Activated naive CD4-positive, alpha-beta T cell treated with anti-CD3 and anti-CD28 coated beads, Interleukin-2, amount 50 U/mL, for 72 hours (primary cell): ENCODE results near the gene C1orf198. TPM values are rescaled to one million over a fixed set of nuclear protein-coding genes. Genes with fewer than 3 reads are reported as not detected.

Source experiments
- ATAC-seq, 2 donors: fragments of 150-1000 bp; cut with Tn5 transposase; 2 replicates each; pipeline ENCODE4 v1.10.0; 2021; ENCODE audit warnings: mild to moderate bottlenecking in 2 of 2, moderate library complexity in 2 of 2
- DNase-seq, 2 donors: peaks; one replicate each; pipeline ENCODE4 v3.0.0; 2021 to 2022; ENCODE audit warnings: low spot score in 2 of 2
- H3K27ac Mint-ChIP-seq, 2 donors: one replicate each; pipeline ENCODE4 v1.8.0; 2022; ENCODE audit warnings: mild to moderate bottlenecking in 2 of 2, mixed read lengths in 2 of 2
- H3K36me3 Mint-ChIP-seq, 2 donors: one replicate each; pipeline ENCODE4 v1.8.0; 2022; ENCODE audit warnings: mixed read lengths in 2 of 2
- H3K9me3 Mint-ChIP-seq, 2 donors: one replicate each; pipeline ENCODE4 v1.8.0; 2022; ENCODE audit warnings: mixed read lengths in 2 of 2
- total RNA-seq, 2 donors: library from RNA; stranded (reverse); gene quantifications; one replicate each; pipeline ENCODE4 v1.2.3, GENCODE V29; 2022

C1orf198 gene, protein sequence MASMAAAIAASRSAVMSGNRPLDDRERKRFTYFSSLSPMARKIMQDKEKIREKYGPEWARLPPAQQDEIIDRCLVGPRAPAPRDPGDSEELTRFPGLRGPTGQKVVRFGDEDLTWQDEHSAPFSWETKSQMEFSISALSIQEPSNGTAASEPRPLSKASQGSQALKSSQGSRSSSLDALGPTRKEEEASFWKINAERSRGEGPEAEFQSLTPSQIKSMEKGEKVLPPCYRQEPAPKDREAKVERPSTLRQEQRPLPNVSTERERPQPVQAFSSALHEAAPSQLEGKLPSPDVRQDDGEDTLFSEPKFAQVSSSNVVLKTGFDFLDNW
- total RNA-seq: 1 to 10 TPM; 5.4 to 8.8 TPM

DNA sequence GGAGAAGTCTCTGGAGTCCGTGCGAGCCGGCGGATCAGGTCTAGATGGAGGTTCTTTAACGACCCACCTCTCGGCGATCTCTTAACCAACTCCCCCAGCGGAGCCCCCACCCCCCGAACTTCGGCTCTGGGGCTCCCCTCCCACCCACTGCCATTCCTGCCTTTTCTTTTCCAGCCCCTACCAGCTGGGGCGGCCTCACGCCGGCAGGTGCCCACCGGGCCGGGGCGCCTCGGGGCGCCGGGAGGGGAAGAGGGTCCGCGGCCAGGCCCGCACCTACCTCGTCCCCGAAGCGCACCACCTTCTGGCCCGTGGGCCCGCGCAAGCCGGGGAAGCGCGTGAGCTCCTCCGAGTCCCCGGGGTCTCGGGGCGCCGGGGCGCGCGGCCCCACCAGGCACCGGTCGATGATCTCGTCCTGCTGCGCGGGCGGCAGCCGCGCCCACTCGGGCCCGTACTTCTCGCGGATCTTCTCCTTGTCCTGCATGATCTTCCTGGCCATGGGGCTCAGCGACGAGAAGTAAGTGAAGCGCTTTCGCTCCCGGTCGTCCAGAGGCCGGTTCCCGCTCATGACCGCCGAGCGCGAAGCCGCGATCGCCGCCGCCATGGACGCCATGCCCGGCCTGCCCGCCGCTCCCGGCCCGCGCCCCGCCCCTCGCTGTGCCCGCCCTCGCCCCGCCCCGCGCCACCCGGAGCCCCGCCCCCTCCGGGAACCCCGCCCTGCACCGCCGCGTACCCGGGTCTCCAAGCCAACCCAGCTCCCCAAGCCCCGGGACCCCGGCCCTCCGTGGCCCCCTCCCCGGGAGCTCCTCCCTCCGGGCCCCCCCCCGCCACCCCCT, at the start of gene C1orf198:
C1orf198 (minus strand) TSS at position 619 of the 833 bp plus-strand sequence; CDS start at position 610, 9 bp downstream.
- Mint-ChIP-seq H3K9me3 (no peaks in the 10 kb centered on the region), H3K27ac (peak within 1 kb of the TSS; percentile 73 to 82), H3K36me3 (no peaks in the 10 kb centered on the region)
- DNase-seq (peak; percentile 75 to 76), ATAC-seq (peak; percentile 91 to 93)

DNA sequence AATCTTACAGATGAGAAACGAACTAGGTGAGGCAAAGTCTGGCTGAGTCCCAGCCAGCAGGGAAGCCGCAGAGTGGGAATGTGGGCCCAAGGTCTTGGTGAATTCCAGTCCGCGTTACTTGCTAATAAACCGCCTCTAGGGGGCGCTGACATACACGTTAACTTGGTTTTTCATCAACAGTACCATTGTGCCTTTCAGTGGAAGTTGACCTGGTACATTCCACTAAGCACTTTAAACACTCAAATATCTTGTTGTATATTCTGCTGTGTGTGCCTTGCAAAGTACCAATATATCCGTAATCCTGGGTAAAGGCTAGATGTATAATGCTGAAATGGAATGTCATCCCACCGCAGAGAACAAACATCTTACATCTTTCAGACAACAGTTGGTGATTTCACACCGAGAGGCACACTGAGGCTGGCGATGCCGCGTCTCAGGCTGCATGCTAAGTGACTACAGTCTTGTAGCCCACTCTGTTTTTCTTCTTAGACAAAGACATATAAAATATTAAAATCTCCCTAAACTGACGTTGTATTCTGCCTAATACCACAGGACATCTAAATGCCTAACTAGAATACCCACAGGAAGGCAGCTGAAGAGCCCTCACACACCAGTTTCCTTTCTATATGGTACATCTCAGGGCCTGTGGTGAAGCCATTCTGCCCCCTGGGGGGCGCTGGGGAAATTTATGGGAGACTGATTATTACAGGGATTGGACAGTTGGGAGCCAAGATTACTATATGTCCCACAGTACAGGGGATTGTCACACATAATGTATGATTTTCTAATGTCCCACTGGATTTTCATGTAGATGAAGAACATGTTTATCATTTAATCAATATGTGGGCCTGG, 49.2 kb upstream of the C1orf198 start:
- Mint-ChIP-seq H3K36me3 (peaks cover 0 to 5% of the 10 kb centered on the region in 2 donors), H3K27ac (peak overlapping the region in 1 of 2 donors; percentile 19), H3K9me3 (no peaks in the 10 kb centered on the region)
- peak; percentile 51 to 84 for ATAC-seq
- DNase-seq: peak in 1 of 2 donors; percentile 70

DNA sequence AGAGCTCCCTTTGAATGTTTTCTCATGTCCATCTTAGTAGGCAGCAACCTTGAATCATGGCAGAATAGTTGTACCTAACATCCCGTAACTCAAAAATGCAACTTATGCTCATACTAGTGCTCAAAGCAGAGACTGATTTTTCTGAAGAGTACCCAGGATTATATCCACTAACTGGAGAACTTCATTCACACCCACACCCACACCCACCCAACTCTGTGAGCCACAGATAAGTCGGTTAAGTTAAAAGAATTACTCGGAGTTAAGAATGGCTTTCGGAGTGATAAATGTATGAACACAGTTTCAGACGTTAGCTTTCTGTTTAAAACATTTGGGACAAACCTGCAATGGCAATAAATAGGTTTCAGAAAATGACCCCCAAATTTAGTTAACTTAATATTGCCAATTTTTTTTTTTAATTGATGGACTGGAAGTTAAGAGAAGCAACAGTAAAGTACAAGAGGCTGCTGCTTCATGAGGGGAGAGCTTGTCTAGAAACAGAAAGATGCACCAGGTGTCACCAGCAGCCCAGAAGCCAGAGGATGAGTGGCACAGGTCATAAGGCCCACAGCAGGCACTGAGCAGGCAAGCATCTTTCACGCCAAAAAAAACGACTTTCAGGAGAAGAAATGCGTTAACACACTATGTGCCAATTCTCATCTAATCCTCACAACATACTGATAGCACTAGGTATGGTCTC, 48.4 kb upstream of the C1orf198 start:
- ATAC-seq: no peak
- no peak for DNase-seq
- Mint-ChIP-seq H3K27ac (no peak overlapping the region), H3K36me3 (peaks cover 0 to 5% of the 10 kb centered on the region in 2 donors), H3K9me3 (no peaks in the 10 kb centered on the region)

GRCh38 chr1:230915078-230915477, 46.8 kb upstream of the C1orf198 start:
- ATAC-seq (peak in 1 of 2 donors; percentile 58), DNase-seq (no peak)
- Mint-ChIP-seq H3K9me3 (no peaks in the 10 kb centered on the region), H3K27ac (peak overlapping the region in 1 of 2 donors; percentile 79), H3K36me3 (peaks cover 0 to 8% of the 10 kb centered on the region in 2 donors)

GRCh38 chr1:230913496-230913895, 45.2 kb upstream of the C1orf198 start:
- no peak for DNase-seq
- Mint-ChIP-seq H3K27ac (peak overlapping the region in 1 of 2 donors; percentile 94), H3K9me3 (no peaks in the 10 kb centered on the region), H3K36me3 (peaks cover 0 to 12% of the 10 kb centered on the region in 2 donors)
- ATAC-seq: no peak

- DNase-seq (no peak), ATAC-seq (no peak)
- no peak overlapping the region for H3K27ac Mint-ChIP-seq
- no peaks in the 10 kb centered on the region for H3K9me3 Mint-ChIP-seq
- peaks cover 0 to 14% of the 10 kb centered on the region in 2 donors for H3K36me3 Mint-ChIP-seq
Measured at GRCh38 chr1:230910755-230911117, 42.4 kb upstream of the C1orf198 start.

DNA sequence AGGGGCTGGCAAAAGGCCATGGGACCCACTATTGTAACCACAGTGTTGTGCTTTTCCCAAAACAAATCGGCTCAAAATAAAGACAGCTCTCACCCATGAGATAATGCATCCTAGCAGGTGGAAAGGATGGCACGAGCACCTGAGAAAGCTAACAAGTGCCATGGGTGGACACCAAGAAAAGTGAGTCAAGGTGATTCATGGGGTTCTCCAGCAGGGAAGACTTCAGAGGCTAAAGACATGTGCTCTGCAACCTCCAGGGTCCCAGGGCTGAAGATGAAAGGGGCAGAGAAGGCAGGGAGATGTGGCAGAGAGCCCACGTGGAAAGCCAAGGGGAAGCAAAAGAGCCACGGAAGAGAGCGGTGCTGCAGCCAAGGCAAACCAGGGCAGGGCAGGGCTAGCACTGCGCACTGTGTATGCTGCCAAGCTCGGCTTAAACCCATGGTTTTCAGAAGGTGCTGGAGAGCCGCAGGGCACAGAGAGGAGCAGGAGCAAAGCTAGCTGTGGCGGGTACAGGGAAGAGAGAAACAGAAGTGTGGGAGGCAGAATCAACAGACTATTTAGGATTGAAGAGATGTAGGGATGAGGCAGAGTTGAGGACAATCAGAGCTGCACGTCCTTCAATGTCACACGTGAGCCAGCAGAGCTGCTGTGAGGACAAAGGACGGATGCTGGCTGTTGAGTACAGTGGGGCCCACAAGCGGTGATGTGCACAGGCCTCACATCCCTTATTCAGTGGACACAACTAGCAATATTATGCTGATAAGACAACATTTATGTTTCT, 41.8 kb upstream of the C1orf198 start:
- Mint-ChIP-seq H3K36me3 (peaks cover 0 to 16% of the 10 kb centered on the region in 2 donors), H3K27ac (peak overlapping the region in 1 of 2 donors; percentile 10), H3K9me3 (no peaks in the 10 kb centered on the region)
- ATAC-seq: no peak
- DNase-seq: no peak

GRCh38 chr1:230907472-230908205, 39.3 kb upstream of the C1orf198 start:
- H3K27ac Mint-ChIP-seq: no peak overlapping the region
- no peaks in the 10 kb centered on the region for H3K9me3 Mint-ChIP-seq
- DNase-seq (no peak), ATAC-seq (no peak)
- H3K36me3 Mint-ChIP-seq: peaks cover 0 to 11% of the 10 kb centered on the region in 2 donors

DNA sequence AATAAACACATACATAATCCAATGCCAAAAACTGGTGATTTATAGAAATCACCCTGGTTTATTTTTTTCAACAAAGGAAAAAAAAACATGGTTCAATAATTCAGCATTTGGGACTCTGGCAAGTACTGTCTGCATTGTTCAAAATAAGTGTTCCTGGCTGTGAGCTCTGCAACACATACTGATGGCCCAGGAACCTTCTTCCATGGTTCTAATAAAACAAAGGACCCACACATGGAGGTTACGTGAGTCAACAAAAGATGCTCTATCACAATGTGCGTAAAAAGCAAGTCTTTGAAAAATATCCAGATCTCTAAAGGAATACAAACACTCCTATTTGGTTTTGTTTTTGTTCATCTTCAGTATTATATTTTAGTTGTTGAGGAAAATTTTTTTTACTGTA, 37.9 kb upstream of the C1orf198 start:
- DNase-seq (no peak), ATAC-seq (no peak)
- Mint-ChIP-seq H3K36me3 (peaks cover 0 to 11% of the 10 kb centered on the region in 2 donors), H3K9me3 (no peaks in the 10 kb centered on the region), H3K27ac (peak overlapping the region in 1 of 2 donors; percentile 30)

DNA sequence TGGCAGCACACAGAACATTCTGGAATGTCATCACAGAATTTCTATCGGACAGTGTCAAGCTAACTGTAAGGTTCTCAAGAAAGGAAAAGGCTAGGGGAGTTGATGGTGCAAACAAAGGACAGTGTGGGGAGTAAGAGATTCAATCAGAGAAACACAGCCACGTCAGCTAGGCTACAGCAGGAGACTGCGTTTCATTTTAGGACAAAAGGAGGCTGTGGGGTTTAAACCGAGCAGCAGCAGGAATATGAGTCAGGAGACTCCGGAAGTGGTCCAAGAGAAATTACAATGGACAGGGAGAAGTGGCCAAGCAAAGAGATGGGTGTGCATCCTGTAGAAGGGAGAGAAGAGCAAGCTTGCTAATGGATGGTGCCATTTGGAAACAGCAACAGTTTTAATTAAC, 37.4 kb upstream of the C1orf198 start:
- no peak for DNase-seq
- Mint-ChIP-seq H3K27ac (peak overlapping the region in 1 of 2 donors; percentile 30), H3K9me3 (no peaks in the 10 kb centered on the region), H3K36me3 (peaks cover 0 to 11% of the 10 kb centered on the region in 2 donors)
- no peak for ATAC-seq

DNA sequence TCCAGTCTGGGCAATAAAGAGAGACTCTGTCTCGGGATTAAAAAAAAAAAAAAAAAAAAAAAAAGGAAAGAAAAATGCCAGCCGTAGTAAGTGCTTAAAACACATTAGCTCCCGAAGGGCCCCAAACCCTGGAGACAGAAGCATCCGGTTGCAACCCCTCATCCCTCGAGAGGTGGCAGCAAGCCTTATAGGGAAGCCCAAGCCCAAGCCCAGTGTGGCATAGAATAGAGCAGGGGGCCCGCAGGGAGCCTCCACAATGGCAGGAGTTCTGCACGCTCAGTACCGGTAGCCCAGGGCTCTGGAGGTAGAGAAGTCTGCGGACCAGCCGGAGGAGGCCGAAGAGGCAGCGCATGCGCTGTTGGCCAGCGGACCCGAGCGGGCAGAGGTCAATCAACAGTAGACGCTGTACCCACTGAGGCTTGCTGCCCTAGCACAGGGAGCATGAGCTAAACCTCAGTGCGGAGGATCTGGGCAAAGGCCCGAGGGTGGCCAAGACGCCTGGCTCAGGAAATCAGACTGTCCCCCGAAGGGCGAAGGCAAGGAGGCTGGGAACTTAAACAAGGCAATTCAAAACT, 34.1 kb upstream of the C1orf198 start:
- Mint-ChIP-seq H3K27ac (no peak overlapping the region), H3K9me3 (no peaks in the 10 kb centered on the region), H3K36me3 (peaks cover 0 to 5% of the 10 kb centered on the region in 2 donors)
- ATAC-seq: no peak
- DNase-seq: no peak

DNA sequence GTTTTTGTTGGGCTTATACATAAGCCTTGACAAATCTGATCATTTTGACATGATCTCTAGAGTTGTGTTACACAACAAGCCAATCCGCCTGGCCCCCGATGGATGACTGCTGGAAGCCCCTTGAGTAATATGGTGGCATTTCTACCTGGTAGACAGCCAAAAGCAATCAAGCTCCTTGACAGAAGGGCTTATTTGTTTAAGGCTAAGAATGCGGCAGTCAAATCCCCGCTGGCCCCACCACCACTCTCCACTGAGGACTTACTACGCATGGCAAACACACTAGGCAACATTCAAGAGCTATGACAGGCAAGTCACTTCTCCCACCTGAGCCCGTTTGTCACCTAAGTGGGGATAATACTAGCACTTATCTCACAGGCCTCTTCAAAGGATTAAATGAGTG, 33.4 kb upstream of the C1orf198 start:
- Mint-ChIP-seq H3K27ac (no peak overlapping the region), H3K36me3 (peaks cover 0 to 5% of the 10 kb centered on the region in 2 donors), H3K9me3 (no peaks in the 10 kb centered on the region)
- no peak for DNase-seq
- ATAC-seq: no peak

DNA sequence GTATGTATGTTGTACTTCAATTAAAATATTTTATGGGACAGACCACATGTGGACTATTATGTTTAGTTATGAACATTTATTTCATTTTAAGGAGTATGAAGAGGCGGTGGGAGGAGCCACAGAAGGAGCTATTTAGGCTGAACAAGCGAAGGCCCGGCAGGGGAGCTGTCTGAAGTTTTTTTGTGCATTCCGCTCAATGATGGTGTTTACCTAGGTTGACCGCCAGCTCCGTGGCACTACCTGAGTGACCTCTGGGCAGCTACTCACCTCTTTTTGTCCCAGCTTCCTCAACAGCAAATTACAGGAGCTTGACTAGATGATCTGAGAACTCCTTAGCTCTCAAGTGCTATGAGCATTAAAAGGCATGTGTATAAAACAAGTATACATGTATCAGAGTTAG, 32.7 kb upstream of the C1orf198 start:
- H3K36me3 Mint-ChIP-seq: peaks cover 0 to 5% of the 10 kb centered on the region in 2 donors
- no peaks in the 10 kb centered on the region for H3K9me3 Mint-ChIP-seq
- no peak overlapping the region for H3K27ac Mint-ChIP-seq
- ATAC-seq: no peak
- no peak for DNase-seq

DNA sequence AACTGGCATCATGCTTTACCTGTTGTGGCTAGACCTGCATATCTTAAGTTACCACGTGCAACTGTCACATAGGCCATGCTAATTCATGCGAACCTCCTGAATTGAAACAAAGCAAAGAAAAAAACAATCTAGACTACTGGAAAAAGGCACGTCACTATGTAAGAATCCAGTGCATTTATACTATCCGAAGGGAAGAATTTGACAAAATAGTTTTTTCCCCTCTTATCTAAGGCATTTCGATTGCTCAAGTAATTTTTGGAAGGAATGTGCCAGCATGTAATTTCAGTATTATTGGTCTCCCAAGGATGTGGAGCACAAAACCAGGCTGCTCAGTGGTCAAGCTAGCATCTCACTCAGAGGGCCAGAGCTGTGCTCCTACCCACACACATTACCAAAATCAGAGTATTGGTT, 31.5 kb upstream of the C1orf198 start:
- no peak for DNase-seq

More for the DNA sequence above, 31.5 kb upstream of the C1orf198 start:
- Mint-ChIP-seq H3K9me3 (no peaks in the 10 kb centered on the region), H3K27ac (no peak overlapping the region), H3K36me3 (no peaks in the 10 kb centered on the region)
- ATAC-seq: no peak
